Stimulated activated CD4-positive, alpha-beta T cell treated with anti-CD3 and anti-CD28 coated beads, Interleukin-2, amount 100 ng/mL, for 24 hours (primary cell): ENCODE results near the gene ADO.
A peak's percentile ranks its signal among the peaks of the same experiment; 100 is the strongest.

Experiments used
- DNase-seq, 2 donors: peaks; one replicate each; pipeline ENCODE4 v3.0.0-alpha.2; 2020

Gene ADO

GRCh38 chr10:62819141-62819920 lies 14.8 kb downstream of the ADO start:
- DNase-seq: no peak

- DNase-seq: no peak
Measured at GRCh38 chr10:62820586-62820985, 16.1 kb downstream of the ADO start.

- DNase-seq: no peak
Measured at GRCh38 chr10:62826273-62826672, 21.8 kb downstream of the ADO start.

- no peak for DNase-seq
Measured at GRCh38 chr10:62829622-62830021, 25.1 kb downstream of the ADO start.

GRCh38 chr10:62830679-62831078 lies 26.2 kb downstream of the ADO start:
- no peak for DNase-seq

- DNase-seq: no peak
Measured at GRCh38 chr10:62831346-62831745, 26.8 kb downstream of the ADO start.

- DNase-seq: no peak
Measured at GRCh38 chr10:62839590-62839989, 35.1 kb downstream of the ADO start.

- DNase-seq: no peak
Measured at GRCh38 chr10:62842983-62843382, 38.5 kb downstream of the ADO start.

- no peak for DNase-seq
Measured at GRCh38 chr10:62843600-62843999, 39.1 kb downstream of the ADO start.

- DNase-seq: peak; percentile 20 to 35
Measured at GRCh38 chr10:62844280-62845011, 39.9 kb downstream of the ADO start.

GRCh38 chr10:62847433-62847832 lies 42.9 kb downstream of the ADO start:
- DNase-seq: no peak

GRCh38 chr10:62850646-62851045 lies 46.1 kb downstream of the ADO start:
- no peak for DNase-seq

GRCh38 chr10:62851442-62851841 lies 46.9 kb downstream of the ADO start:
- DNase-seq: peak in 1 of 2 donors; percentile 41

- DNase-seq: peak in 1 of 2 donors; percentile 54
Measured at GRCh38 chr10:62852961-62853702, 48.6 kb downstream of the ADO start.

- peak; percentile 37 to 65 for DNase-seq
Measured at GRCh38 chr10:62853710-62854109, 49.2 kb downstream of the ADO start.

- DNase-seq: no peak
Measured at GRCh38 chr10:62856021-62856420, 51.5 kb downstream of the ADO start.
